Left hindlimb (tissue), 1 donor: Measurements from ENCODE around the gene ARVCF.

Experiments
- DNase-seq: peaks from one replicate; pipeline ENCODE4 v3.0.0-alpha.2; 2018

ARVCF gene

GRCh38 chr22:20053407-20054033 lies 36.9 kb upstream of the ARVCF start:
- no peak for DNase-seq

- DNase-seq: no peak
Measured at GRCh38 chr22:20052309-20053259, 36.0 kb upstream of the ARVCF start.

GRCh38 chr22:20051927-20052308 lies 35.3 kb upstream of the ARVCF start:
- no peak for DNase-seq

DNA sequence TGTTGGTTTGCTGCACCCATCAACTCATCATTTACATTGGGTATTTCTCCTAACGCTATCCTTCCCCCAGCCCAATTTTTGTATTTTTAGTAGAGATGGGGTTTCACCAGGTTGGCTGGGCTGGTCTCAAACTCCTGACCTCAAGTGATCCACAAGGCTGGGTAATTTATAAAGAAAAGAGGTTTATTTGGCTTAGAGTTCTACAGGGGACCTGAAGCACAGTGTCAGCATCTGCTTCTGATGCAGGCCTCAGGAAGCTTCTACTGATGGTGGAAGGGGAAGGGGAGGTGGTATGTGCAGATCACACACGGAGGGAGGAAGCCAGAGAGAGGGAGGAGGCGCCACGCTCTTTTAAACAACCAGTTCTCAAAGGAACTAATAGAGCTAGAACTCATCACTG lies 30.1 kb upstream of the ARVCF start:
- DNase-seq: no peak

DNA sequence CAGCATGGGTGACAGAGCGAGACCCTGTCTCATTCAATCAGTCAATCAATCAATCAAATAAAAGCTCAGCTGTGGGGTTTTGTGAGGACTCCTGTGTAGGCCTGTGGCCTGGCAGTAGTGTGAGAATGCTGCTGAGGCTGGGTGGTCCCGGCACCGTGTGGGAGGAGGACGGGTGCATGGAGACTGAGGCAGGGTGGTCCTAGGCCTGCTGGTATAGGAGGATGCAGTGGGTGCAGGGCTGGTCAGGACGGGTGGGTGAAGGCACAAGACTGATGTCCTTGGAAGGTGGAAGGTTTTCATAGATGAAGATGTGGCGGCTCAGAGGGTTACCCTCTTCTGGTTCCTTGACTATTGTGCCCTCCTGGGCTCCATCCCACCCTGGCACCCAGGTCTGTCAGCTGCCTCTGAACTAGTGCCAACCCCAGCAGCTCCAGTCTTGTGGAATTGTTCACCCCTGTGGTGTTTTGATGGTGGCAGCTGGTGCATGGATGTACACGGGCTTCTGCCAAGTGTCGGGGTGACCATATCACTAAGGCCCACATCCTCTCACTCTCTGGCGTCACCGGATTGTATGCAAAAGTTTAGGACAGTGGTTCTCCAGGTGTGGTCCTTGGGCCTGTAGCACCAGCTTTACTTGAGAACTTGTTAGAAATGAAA lies 28.0 kb upstream of the ARVCF start:
- DNase-seq: no peak

GRCh38 chr22:20043997-20044342 lies 27.3 kb upstream of the ARVCF start:
- DNase-seq: no peak

- DNase-seq: no peak
Measured at GRCh38 chr22:20043057-20043996, 26.7 kb upstream of the ARVCF start.

DNA sequence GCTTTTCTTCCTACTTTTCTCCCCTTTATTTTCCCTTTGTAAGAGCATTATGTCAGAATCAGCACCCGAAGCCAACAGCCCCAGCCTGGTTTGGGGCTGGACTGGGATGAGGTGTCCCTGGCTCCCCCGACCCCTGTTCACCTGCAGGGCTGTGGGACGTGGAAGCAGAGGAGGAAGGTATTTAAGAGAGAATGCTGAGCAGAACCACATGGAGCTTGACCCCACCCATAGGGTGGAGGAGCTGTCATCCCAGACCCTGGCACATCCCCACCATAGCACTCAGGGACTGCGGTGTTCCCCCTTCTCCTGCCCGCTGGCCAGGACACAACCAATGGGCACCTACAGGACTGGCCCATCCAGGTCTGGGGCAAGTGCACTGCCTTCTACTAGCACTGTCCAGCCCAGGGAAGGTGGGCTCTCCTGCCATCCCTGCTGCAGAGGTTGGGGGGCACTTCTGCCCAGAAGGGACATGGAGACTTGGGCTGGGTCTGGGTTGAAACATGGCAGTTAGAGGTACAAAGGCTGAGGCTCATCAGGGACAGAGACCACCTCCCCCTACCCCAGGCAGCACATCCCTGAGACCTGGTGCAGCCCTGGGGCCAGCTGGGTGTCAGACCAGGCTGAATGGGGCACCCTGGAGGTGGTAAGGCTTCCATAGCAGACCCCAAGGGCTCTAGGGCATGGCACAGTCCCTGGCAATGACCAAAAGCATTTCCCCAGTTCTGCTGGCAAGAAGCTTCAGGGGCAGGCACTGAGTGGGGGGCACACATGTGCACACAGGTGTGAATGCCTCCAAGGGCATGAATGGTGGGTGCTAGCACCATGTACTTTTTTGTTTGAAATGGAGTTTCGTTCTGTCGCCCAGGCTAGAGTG lies 23.9 kb upstream of the ARVCF start:
- no peak for DNase-seq

- DNase-seq: no peak
Measured at GRCh38 chr22:20039683-20040325, 23.2 kb upstream of the ARVCF start.

- DNase-seq: no peak
Measured at GRCh38 chr22:20038574-20038973, 22.0 kb upstream of the ARVCF start.

DNA sequence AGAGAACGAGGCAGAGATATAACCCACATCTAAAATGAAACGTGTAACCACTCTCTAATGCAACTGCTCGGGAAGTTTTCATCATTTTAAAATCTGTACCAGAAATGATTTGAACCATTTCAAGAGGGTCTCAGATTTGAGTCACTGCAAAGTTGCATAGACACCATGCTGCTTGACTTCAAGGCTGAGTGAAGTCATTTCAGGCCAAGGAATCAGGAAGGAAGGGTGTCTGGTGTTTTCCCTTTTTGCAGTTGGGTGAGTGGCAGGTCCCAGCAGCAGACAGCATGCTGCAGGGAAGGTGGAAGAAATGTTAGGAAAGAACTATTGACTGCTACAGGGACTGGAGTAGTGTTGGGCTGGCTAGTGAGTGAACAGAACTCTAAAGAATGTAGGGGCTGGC lies 20.8 kb upstream of the ARVCF start:
- no peak for DNase-seq

GRCh38 chr22:20036535-20037392 lies 20.1 kb upstream of the ARVCF start:
- DNase-seq: no peak

GRCh38 chr22:20036084-20036482 lies 19.5 kb upstream of the ARVCF start:
- no peak for DNase-seq

DNA sequence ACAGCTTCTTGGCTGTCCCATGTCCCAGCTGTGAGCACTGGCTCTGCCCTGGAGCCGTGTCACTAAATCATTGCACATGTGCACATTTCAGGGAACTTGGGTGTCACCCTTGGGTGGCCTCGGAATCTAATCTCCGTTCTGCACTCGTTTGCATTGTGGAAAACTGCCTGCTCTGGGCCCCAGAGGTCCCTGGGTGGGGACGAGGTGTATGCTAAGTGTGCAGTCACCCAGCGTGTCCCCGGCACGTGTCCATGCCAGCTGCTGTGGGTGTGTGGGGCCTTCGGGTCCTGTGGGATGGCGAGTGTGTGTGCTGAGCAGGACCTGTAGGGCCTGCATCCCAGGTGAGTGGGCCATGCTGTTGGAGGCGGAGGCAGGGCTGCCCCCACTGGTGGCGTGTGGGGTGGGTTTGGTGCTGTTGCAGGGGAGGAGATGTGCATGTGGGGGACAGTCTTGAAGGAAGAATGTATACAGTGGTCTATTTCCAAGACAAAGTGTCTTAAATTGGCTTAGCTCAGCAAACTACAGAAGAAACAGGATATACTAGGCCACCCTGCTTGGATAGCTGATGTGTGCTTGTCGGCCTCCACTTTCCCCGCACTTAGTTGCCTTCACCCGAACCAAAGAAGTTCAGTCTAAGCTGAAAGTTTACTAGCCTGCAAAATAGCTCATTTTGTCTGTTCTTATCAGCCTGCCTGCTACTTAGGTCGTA lies 18.9 kb upstream of the ARVCF start:
- DNase-seq: no peak

- DNase-seq: no peak
Measured at GRCh38 chr22:20034143-20034542, 17.5 kb upstream of the ARVCF start.

DNA sequence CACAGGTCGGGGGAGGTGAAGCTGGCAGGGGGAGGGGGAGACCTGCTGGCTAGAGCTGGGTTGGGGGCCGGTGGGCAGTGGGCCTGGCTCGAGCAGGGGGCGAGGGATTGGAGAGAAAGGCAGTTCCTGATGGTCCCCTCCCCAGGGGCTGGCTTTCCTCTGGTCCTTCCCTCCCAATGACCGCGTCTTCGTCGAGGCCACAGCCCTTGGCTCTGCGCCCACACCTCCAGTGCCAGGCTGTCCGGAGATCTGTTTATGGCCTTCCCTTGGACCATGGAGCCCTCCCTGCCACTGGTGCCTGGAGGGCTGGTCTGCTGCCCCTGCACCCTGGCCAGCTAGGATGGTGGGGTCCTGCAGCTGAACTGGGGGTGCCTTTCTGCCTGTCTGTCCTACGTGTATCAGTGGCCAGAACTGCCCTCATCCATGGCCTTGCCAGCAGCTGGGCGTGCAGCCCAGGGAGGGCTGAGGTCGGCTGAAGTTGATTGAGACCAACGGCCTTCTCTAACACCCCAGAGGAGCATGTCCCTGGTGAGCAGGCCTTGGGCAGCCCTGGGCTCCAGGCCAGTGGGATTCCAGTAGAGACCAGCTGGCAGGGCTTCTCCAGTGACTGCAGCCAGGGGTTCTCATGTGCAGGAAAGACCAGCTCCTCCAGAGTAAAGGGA lies 16.6 kb upstream of the ARVCF start:
- no peak for DNase-seq

GRCh38 chr22:20032407-20032991 lies 15.9 kb upstream of the ARVCF start:
- DNase-seq: no peak

GRCh38 chr22:20031732-20032406 lies 15.2 kb upstream of the ARVCF start:
- no peak for DNase-seq
